ENCODE measurements around the gene SAMD3.

DNA sequence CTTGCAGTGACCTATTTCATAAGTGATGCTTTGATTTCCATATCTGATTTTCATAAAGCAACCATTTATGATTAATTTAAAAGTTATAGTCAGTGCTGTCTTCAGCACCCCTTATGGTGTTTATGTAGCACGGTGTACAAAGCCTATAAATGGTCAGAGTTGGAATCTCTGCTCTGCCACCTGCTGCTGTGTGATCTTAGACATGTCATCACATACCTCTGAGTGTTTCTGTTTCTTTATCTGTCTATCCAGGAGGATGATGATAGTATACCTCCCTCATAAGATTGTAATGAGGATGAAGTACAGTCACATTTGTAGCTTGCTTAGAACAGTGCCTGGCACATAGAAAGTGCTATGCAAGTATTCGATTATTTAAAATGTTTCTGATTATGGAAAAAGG, 100.5 kb downstream of the SAMD3 start:
- TF ChIP-seq, protein P1, sequence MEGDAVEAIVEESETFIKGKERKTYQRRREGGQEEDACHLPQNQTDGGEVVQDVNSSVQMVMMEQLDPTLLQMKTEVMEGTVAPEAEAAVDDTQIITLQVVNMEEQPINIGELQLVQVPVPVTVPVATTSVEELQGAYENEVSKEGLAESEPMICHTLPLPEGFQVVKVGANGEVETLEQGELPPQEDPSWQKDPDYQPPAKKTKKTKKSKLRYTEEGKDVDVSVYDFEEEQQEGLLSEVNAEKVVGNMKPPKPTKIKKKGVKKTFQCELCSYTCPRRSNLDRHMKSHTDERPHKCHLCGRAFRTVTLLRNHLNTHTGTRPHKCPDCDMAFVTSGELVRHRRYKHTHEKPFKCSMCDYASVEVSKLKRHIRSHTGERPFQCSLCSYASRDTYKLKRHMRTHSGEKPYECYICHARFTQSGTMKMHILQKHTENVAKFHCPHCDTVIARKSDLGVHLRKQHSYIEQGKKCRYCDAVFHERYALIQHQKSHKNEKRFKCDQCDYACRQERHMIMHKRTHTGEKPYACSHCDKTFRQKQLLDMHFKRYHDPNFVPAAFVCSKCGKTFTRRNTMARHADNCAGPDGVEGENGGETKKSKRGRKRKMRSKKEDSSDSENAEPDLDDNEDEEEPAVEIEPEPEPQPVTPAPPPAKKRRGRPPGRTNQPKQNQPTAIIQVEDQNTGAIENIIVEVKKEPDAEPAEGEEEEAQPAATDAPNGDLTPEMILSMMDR (IDR thresholded peaks at IDR 0.05; ENCODE audit: low read depth, low read length): no peak
- TF ChIP-seq, protein P2, sequence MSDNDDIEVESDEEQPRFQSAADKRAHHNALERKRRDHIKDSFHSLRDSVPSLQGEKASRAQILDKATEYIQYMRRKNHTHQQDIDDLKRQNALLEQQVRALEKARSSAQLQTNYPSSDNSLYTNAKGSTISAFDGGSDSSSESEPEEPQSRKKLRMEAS (IDR thresholded peaks at IDR 0.05; ENCODE audit: low read depth, low read length): no peak
- no peak for TF ChIP-seq POLR2A (IDR thresholded peaks at IDR 0.05; ENCODE audit: extremely low read depth, insufficient read length)

Measured in NB4 (cell line).